Smooth muscle cell of the coronary artery (primary cell): ENCODE data around the gene ZNF483. TPM values are rescaled to one million over a fixed set of nuclear protein-coding genes. Genes with fewer than 3 reads are reported as not detected.

Source experiments
- total RNA-seq: library from RNA; depleted of rRNA; stranded (reverse); fragments of >200 nt; gene quantifications from 2 replicates; pipeline ENCODE4 v1.2.3, GENCODE V29; 2014; ENCODE audit warnings: low replicate concordance

ZNF483 gene
- total RNA-seq, result 0.60 and 2.3 TPM in 2 replicates

DNA sequence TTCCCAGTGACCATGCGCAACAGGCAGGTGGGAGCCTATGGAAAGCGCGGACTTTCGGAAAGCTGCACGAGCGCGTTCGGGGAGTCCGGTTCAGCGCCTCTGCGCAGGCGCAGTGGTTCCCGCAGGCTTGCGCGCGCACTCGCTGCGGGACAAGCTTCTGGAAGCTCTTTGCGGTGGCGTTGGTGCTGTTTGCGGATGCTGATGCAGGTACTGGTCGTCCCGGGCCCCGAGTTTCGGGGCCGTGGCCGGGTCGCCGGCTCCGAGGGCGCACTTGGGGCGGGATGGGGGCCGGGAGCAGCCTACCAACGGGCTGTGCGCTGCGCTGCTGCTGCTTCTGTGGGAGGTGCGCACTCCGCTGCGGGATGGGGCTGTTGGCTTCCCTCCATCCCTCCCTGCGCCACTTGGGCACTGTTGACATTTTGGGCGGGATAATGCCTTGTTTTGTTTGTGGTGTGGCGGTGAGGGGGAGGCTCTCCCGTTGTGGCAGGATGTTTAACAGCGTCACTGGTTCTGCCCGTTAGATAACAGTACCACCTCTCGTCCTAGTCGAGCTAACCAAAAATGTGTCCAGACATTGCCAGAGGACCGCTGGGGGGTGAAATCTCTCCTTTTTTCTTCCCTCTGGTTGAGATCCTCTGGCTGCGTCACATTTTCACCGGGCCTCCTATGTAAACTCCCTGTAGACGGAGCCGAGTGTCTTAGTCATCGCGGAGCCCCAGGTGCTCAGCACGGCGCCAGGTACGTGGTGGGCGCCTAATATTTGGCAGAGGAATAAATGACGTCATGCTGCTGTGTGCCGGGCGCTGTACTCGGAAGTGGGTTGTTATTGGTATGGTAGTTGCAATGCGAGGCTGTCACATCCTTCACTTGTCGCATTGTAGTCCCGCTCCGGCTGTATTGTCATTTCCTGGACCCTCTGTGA lies at the start of gene ZNF483:
ZNF483 (plus strand) TSS at position 124 of the 922 bp plus-strand sequence. CDS start 2,217 bp downstream, outside the sequence.

DNA sequence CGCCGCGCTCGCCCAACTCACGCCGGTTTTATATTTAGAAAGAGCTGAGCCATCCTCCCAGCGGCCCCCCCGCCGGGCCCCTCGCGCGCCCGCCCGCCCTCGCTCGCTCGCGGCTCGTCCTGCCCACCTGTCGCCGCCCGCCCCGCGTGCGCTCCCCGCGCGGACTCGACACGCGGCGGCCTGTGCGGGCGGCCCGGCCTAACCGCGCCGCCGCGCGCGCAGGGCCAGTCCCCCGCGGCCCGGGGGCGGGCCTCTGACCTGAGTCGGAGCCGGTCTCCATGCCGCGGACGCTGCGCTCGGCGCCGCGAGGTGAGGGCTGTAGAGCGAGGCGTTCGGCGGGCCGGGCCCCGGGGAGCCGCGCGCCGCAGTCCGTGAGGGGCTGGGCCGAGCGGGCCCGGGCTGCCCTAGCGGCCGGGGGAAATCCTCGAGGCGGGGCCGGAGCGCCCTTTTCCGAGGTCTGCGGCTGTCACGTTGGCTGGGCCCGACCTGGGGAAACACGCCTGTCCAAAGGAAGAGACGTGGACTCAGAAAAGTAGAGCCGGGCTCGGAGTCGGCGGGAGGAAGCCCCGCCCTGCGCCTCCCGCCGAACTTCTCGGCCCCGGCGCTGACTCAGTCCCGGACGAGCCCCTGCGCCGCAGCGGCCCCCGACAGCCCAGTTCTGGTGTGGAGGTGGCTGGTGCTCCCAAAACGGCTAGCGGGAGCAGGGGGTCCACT lies 41.0 kb upstream of the ZNF483 start, which contains the start of gene ECPAS:
ECPAS (minus strand) TSS at position 526 of the 714 bp plus-strand sequence. CDS start 11,465 bp downstream, outside the sequence.

DNA sequence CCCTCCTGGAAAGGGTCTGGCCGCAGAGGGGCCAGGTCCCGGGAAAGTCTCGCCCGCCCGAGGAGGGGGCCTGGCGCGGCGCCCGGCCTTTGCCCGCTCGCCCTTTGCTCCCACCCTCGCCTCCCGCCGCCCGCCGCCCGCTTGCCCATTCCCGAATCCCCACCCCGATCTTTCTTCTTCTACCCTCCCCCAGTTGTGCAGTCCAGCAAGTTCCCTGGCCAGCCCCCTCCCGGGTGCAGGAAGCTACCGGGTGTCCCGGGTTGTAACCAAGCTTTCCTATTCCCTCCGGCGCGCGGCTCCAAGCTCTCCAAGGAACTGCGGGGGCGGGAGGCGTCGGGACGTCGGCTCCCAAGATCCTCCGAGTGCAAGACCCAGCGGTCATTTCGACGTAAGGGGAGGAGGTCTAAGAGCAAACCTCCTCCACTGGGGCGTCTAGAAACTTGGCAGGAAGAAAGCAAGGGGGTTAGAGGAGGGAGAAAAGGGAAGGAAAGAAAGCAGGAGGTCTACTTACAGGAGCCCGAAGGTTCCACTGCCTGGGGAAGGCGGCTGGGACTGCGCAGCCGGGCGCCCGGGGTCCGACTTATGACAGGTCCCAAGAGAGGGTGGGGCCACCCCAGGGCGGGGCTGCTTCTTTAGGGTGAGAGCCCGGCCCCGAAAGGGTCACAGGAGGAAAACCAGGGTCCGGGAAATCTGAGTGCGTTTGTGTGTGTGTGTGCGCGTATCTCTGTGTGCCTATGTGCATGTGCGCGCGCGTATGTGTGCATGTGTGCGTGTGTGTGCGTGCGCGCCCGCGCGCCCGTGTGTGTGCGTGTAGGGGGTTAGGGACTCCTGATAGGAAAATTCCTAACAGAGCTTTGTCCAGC lies 74.3 kb downstream of the ZNF483 start, which contains the start of gene PTGR1:
PTGR1 (minus strand) TSS at position 556 of the 863 bp plus-strand sequence. CDS start 2,225 bp downstream, outside the sequence.

Other genes starting within 250 kb of the ZNF483 start
- not detected in 2 replicates for gene OR2K2, start 195.0 kb upstream of the ZNF483 start, total RNA-seq
- 56.9 and 81.3 TPM in 2 replicates for gene ECPAS, start 40.8 kb upstream of the ZNF483 start, total RNA-seq
- gene PTGR1, start 74.5 kb downstream of the ZNF483 start, total RNA-seq, result 37.2 and 52.6 TPM in 2 replicates
- gene DNAJC25, start 106.2 kb downstream of the ZNF483 start, total RNA-seq, result 1.9 and 4.9 TPM in 2 replicates
- 19.4 and 48.6 TPM in 2 replicates for gene GNG10, start 136.4 kb downstream of the ZNF483 start, total RNA-seq